Sigmoid colon (tissue), 7 donors: ENCODE data around the gene TCTA. TPM values are rescaled to one million over a fixed set of nuclear protein-coding genes. Genes with fewer than 3 reads are reported as not detected.
A peak's percentile ranks its signal among the peaks of the same experiment; 100 is the strongest.

Experiments
- DNase-seq: peaks from one replicate; pipeline ENCODE4 v3.0.0-alpha.2; 2019
- H3K27ac ChIP-seq, 4 donors: fragments of 200-600 bp; sonication (generic); one replicate each; pipeline ENCODE4 v1.5.1; 2016 to 2019; ENCODE audit warnings: mild to moderate bottlenecking in 1 of 4
- H3K27me3 ChIP-seq, 3 donors: fragments of 200-600 bp; sonication (generic); one replicate each; pipeline ENCODE4 v1.5.1; 2019; ENCODE audit warnings: mild to moderate bottlenecking in 1 of 3
- H3K36me3 ChIP-seq, 4 donors: fragments of 200-600 bp; sonication (generic); one replicate each; pipeline ENCODE4 v1.5.1; 2016 to 2019
- H3K4me1 ChIP-seq, 4 donors: fragments of 200-600 bp; sonication (generic); one replicate each; pipeline ENCODE4 v1.5.1; 2017 to 2019
- H3K4me3 ChIP-seq, 4 donors: fragments of 200-600 bp; sonication (generic); one replicate each; pipeline ENCODE4 v1.5.1; 2017 to 2019; ENCODE audit warnings: mild to moderate bottlenecking in 2 of 4, moderate library complexity in 1 of 4
- H3K9me3 ChIP-seq, 4 donors: fragments of 200-600 bp in 3 of 4; sonication (generic) in 3 of 4; one replicate each; pipeline versions ENCODE4 v1.5.1 to v1.6.1; 2013 to 2019
- EP300 ChIP-seq, 4 donors: sonication (generic); formaldehyde crosslinking; IDR thresholded peaks; one replicate each; pipeline ENCODE4 v1.6.1; 2017; ENCODE audit warnings: antibody characterized with exemption in 4 of 4
- POLR2A ChIP-seq, 2 donors: fragments of 450-650 bp; IDR thresholded peaks; one replicate each; pipeline ENCODE4 v1.6.1; 2016; ENCODE audit warnings: antibody characterized with exemption in 2 of 2, mild to moderate bottlenecking in 2 of 2, moderate library complexity in 2 of 2
- POLR2AphosphoS5 ChIP-seq, 4 donors: sonication (generic); formaldehyde crosslinking; IDR thresholded peaks; one replicate each; pipeline ENCODE4 v1.6.1; 2017; ENCODE audit warnings: antibody characterized with exemption in 4 of 4
- WGBS, 2 donors: extraction: QIAGEN DNeasy Blood & Tissue Kit; methylation state at CpG; one replicate each; pipeline ENCODE4 v1.1.7; 2013; 5-methylcytosine and 5-hydroxymethylcytosine counted together
- intact Hi-C: fragments of 100-400 bp; cut with DNase I; formaldehyde crosslinking; loops from one replicate; pipeline ENCODE4 v1.15.1; 2023
- polyA plus RNA-seq, 3 donors: library from polyadenylated mRNA; stranded (reverse); fragments of 200-250 nt; gene quantifications; one replicate each; pipeline ENCODE4 v1.2.3, GENCODE V29; 2013
- total RNA-seq, 4 donors: library from RNA; depleted of rRNA; stranded (reverse); fragments of >200 nt; gene quantifications; one replicate each; pipeline ENCODE4 v1.1.0, GENCODE V29; 2016
- TF ChIP-seq, protein P1 (sequence below), 4 experiments: fragments of 450-650 bp in 3 of 4; fragments of 200-600 bp in 1 of 4; IDR thresholded peaks; one replicate each; pipeline ENCODE4 v1.5.1; 2016 to 2019; ENCODE audit warnings: antibody characterized with exemption in 4 of 4, mild to moderate bottlenecking in 3 of 4, moderate library complexity in 2 of 4
- donor health status: healthy with polysubstance abuse.
- donor health status: Bipolar disorder and iron deficiency.
- donor health status: healthy.

Gene TCTA
- total and polyA plus RNA-seq, 7 donors: 15.1 to 47.6 (median 25.0) TPM

DNA sequence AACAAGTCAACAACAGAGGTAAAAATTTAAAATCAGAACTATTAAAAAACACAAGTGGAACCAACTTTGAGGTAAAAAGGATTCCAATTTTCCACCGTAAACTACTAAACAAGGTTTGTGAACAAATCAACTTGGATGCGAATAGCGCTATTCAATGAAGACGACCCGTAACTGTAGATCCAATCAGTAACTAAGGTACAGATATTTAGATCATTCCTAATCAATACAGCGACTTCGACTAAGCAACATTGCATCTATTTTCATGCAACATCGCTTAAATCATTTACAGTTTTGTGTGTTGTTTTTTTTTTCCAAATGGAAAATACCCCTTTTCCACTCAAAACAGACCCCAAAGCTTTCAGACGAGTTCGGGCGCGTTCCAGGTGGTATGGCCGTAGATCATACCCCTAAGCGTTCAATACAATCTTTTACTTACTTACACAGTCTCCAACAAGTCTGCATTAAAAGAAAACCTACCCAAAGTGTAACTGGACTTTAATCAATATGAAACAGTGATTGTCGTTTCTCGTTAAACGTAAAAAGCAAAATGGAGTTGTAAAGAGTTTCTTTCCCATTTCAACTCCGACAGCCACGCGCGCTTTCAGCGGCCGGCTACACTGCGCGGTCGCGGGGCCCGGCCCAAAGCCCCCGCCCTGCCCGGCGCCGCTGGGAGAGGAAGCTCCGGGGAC is 1.2 kb upstream of the TCTA start:
- peaks cover 0 to 76% (median 61%) of the 10 kb centered on the region in 4 donors for H3K4me1 ChIP-seq
- no peak for DNase-seq
- no peaks in the 10 kb centered on the region for H3K27me3 ChIP-seq
- peak overlapping the region; percentile 95 to 99 (median 98) for H3K27ac ChIP-seq
- H3K9me3 ChIP-seq: no peaks in the 10 kb centered on the region
- WGBS, 2 donors: 0 to 1% methylated on average over 33 of the region's 33 CpGs
- TF ChIP-seq EP300 (IDR thresholded peaks at IDR 0.05) (no peak), POLR2AphosphoS5 (IDR thresholded peaks at IDR 0.05) (peak in 1 of 4 donors; percentile 16)
- intact Hi-C loops: loop anchor here (5.0 kb wide), 1 partner anchor 69 kb away; the partner anchor contains the start of gene USP4
- H3K36me3 ChIP-seq: peaks cover 0 to 16% (median 0%) of the 10 kb centered on the region in 4 donors
- H3K4me3 ChIP-seq: peak overlapping the region; percentile 66 to 95 (median 71)

GRCh38 chr3:49411535-49411967 is 672 bp upstream of the TCTA start:
- TF ChIP-seq EP300 (IDR thresholded peaks at IDR 0.05) (no peak), POLR2AphosphoS5 (IDR thresholded peaks at IDR 0.05) (peak in 3 of 4 donors; percentile 79 to 88 (median 83))
- intact Hi-C loops: loop anchor here (5.0 kb wide), 1 partner anchor 69 kb away; the partner anchor contains the start of gene USP4
- peak; percentile 81 for DNase-seq
- Histone ChIP-seq H3K4me1 (peaks cover 0 to 73% (median 56%) of the 10 kb centered on the region in 4 donors), H3K27ac (peak overlapping the region; percentile 95 to 99 (median 98)), H3K36me3 (peaks cover 0 to 20% (median 0%) of the 10 kb centered on the region in 4 donors), H3K27me3 (no peaks in the 10 kb centered on the region), H3K9me3 (no peaks in the 10 kb centered on the region), H3K4me3 (peak overlapping the region; percentile 66 to 95 (median 71))
- 1% methylated on average over 59 of the region's 59 CpGs for WGBS, 2 donors

- Histone ChIP-seq H3K27ac (peak overlapping the region; percentile 95 to 99 (median 98)), H3K9me3 (no peaks in the 10 kb centered on the region), H3K27me3 (no peaks in the 10 kb centered on the region), H3K4me1 (peaks cover 0 to 67% (median 45%) of the 10 kb centered on the region in 4 donors), H3K4me3 (peak overlapping the region; percentile 69 to 95 (median 74)), H3K36me3 (peaks cover 0 to 32% (median 0%) of the 10 kb centered on the region in 4 donors)
- 28 to 33% methylated on average over 16 of the region's 16 CpGs for WGBS, 2 donors
- intact Hi-C loops: loop anchor here (1.0 to 5.0 kb wide), 5 partner anchors 17 to 318 kb away; partner anchors contain the start of genes GPX1, NICN1, QRICH1 and USP4
- TF ChIP-seq, protein P1, sequence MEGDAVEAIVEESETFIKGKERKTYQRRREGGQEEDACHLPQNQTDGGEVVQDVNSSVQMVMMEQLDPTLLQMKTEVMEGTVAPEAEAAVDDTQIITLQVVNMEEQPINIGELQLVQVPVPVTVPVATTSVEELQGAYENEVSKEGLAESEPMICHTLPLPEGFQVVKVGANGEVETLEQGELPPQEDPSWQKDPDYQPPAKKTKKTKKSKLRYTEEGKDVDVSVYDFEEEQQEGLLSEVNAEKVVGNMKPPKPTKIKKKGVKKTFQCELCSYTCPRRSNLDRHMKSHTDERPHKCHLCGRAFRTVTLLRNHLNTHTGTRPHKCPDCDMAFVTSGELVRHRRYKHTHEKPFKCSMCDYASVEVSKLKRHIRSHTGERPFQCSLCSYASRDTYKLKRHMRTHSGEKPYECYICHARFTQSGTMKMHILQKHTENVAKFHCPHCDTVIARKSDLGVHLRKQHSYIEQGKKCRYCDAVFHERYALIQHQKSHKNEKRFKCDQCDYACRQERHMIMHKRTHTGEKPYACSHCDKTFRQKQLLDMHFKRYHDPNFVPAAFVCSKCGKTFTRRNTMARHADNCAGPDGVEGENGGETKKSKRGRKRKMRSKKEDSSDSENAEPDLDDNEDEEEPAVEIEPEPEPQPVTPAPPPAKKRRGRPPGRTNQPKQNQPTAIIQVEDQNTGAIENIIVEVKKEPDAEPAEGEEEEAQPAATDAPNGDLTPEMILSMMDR (IDR thresholded peaks at IDR 0.05): no peak
- TF ChIP-seq EP300 (IDR thresholded peaks at IDR 0.05) (no peak), POLR2A (IDR thresholded peaks at IDR 0.05) (no peak), POLR2AphosphoS5 (IDR thresholded peaks at IDR 0.05) (no peak)
- no peak for DNase-seq
Observed at GRCh38 chr3:49412632-49413337, 562 bp downstream of the TCTA start.

- DNase-seq: no peak
- WGBS, 2 donors: 82 to 91% methylated on average over 6 of the region's 6 CpGs
- H3K27ac ChIP-seq: peak overlapping the region; percentile 95 to 99 (median 98)
- H3K9me3 ChIP-seq: no peaks in the 10 kb centered on the region
- TF ChIP-seq, protein P1 (IDR thresholded peaks at IDR 0.05): no peak
- H3K4me1 ChIP-seq: peaks cover 0 to 63% (median 41%) of the 10 kb centered on the region in 4 donors
- no peaks in the 10 kb centered on the region for H3K27me3 ChIP-seq
- H3K4me3 ChIP-seq: peak overlapping the region in 3 of 4 donors; percentile 69 to 95 (median 73)
- H3K36me3 ChIP-seq: peaks cover 0 to 35% (median 0%) of the 10 kb centered on the region in 4 donors
- intact Hi-C loops: loop anchor here (2.0 to 5.0 kb wide), 3 partner anchors 55 to 71 kb away; partner anchors contain the start of genes GPX1 and USP4
Observed at GRCh38 chr3:49413338-49413734, 1.1 kb downstream of the TCTA start.

DNA sequence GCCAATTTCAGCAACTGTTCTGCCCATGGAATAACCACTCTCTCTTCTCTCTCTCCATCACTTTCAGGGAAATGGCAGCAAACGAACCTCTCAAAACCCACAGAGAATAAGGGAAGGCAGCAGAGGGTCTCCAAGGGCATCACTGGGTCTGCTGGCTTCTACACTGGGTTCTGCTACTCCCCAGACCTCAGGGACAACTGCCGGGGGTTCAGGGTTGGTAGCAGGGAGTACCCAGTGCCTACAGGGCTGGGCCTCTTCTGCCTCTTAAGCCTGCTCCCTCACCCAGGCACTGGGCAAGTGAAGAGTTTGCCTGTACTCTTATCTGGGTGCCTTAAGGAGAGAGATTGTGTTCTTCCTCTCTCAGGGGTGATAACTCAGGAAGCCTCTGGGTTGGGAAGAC is 2.5 kb downstream of the TCTA start:
- no peak for TF ChIP-seq EP300 (IDR thresholded peaks at IDR 0.05)
- TF ChIP-seq POLR2AphosphoS5 (IDR thresholded peaks at IDR 0.05): no peak
- no peak for TF ChIP-seq POLR2A (IDR thresholded peaks at IDR 0.05)
- TF ChIP-seq, protein P1 (IDR thresholded peaks at IDR 0.05): no peak
- H3K4me1 ChIP-seq: peaks cover 0 to 49% (median 28%) of the 10 kb centered on the region in 4 donors
- H3K4me3 ChIP-seq: no peak overlapping the region
- no peaks in the 10 kb centered on the region for H3K9me3 ChIP-seq
- intact Hi-C loops: loop anchor here (5.0 kb wide), 1 partner anchor 72 kb away; the partner anchor contains the start of gene USP4
- no peaks in the 10 kb centered on the region for H3K27me3 ChIP-seq
- WGBS, 2 donors: 86 to 92% methylated on average over 2 of the region's 2 CpGs
- peaks cover 0 to 43% (median 0%) of the 10 kb centered on the region in 4 donors for H3K36me3 ChIP-seq
- DNase-seq: no peak
- H3K27ac ChIP-seq: peak overlapping the region in 3 of 4 donors; percentile 26 to 99 (median 31)
